ENCODE results near the gene GLRX.
"Not testable (repeated sequence)": the region's sequence is repeated elsewhere in the genome, so short reads cannot be mapped to it uniquely, and the experiment has no call there.

GLRX gene

GRCh38 chr5:95822542-95823181 lies at the start of gene GLRX:
Gene GLRX (minus strand): TSS chr5:95822726. CDS start chr5:95822662, 64 bp downstream.
- Histone ChIP-seq H3K27ac (peak within 1 kb of the TSS; percentile 98), H3K4me3 (ENCODE audit: low read depth in 1 of 2, low read length in 1 of 2) (peak within 1 kb of the TSS; percentile 90 to 96), H3K36me3 (no peaks in the 10 kb centered on the region), H3K27me3 (no peaks in the 10 kb centered on the region), H3K4me1 (ENCODE audit: control insufficient read depth in 1 of 2, insufficient read depth in 1 of 2, low read depth in 1 of 2, low read length in 1 of 2) (peaks cover 90 to 93% of the 10 kb centered on the region in 2 experiments), H3K9me3 (no peaks in the 10 kb centered on the region)
- TF ChIP-seq CTCF (IDR thresholded peaks at IDR 0.05), result no peak

- peaks cover 35 to 38% of the 10 kb centered on the region in 2 experiments for H3K4me1 ChIP-seq (ENCODE audit: control insufficient read depth in 1 of 2, insufficient read depth in 1 of 2, low read depth in 1 of 2, low read length in 1 of 2)
- H3K36me3 ChIP-seq, result no peaks in the 10 kb centered on the region
- no peaks in the 10 kb centered on the region for H3K9me3 ChIP-seq
- H3K27ac ChIP-seq, result no peak overlapping the region
- H3K4me3 ChIP-seq (ENCODE audit: low read depth in 1 of 2, low read length in 1 of 2), result no peak overlapping the region
- no peaks in the 10 kb centered on the region for H3K27me3 ChIP-seq
- no peak for TF ChIP-seq CTCF (IDR thresholded peaks at IDR 0.05)
Observed at GRCh38 chr5:95871146-95871806, 48.8 kb upstream of the GLRX start.

- TF ChIP-seq CTCF (IDR thresholded peaks at IDR 0.05), result no peak
- Histone ChIP-seq H3K27ac (peak overlapping the region; percentile 72), H3K4me3 (ENCODE audit: low read depth in 1 of 2, low read length in 1 of 2) (peak overlapping the region in 1 of 2 experiments; percentile 8), H3K36me3 (no peaks in the 10 kb centered on the region), H3K4me1 (ENCODE audit: control insufficient read depth in 1 of 2, insufficient read depth in 1 of 2, low read depth in 1 of 2, low read length in 1 of 2) (peaks cover 35 to 38% of the 10 kb centered on the region in 2 experiments), H3K27me3 (no peaks in the 10 kb centered on the region), H3K9me3 (no peaks in the 10 kb centered on the region)
Observed at GRCh38 chr5:95870105-95870672, 47.7 kb upstream of the GLRX start.

GRCh38 chr5:95869173-95869855 lies 46.8 kb upstream of the GLRX start:
- H3K4me1 ChIP-seq (ENCODE audit: control insufficient read depth in 1 of 2, insufficient read depth in 1 of 2, low read depth in 1 of 2, low read length in 1 of 2), result peaks cover 32 to 35% of the 10 kb centered on the region in 2 experiments
- H3K36me3 ChIP-seq; H3K9me3 ChIP-seq; H3K27me3 ChIP-seq; H3K4me3 ChIP-seq (ENCODE audit: low read depth in 1 of 2, low read length in 1 of 2): not testable (repeated sequence)
- H3K27ac ChIP-seq, result peak overlapping the region; percentile 72

GRCh38 chr5:95868136-95868535 lies 45.6 kb upstream of the GLRX start:
- H3K9me3 ChIP-seq, result no peaks in the 10 kb centered on the region
- no peak overlapping the region for H3K4me3 ChIP-seq (ENCODE audit: low read depth in 1 of 2, low read length in 1 of 2)
- H3K4me1 ChIP-seq (ENCODE audit: control insufficient read depth in 1 of 2, insufficient read depth in 1 of 2, low read depth in 1 of 2, low read length in 1 of 2), result peaks cover 29 to 31% of the 10 kb centered on the region in 2 experiments
- no peak for TF ChIP-seq CTCF (IDR thresholded peaks at IDR 0.05)
- no peaks in the 10 kb centered on the region for H3K36me3 ChIP-seq
- peaks cover 18% of the 10 kb centered on the region for H3K27me3 ChIP-seq
- H3K27ac ChIP-seq, result no peak overlapping the region
